Heart left ventricle (tissue), 13 donors: Measurements from ENCODE around the gene ING5.

Source experiments
- CTCF ChIP-seq, 12 donors: fragments of 200-600 bp; sonication (generic) in 4 of 12; IDR thresholded peaks; one replicate each; pipeline versions ENCODE4 v1.5.0 to v1.8.0; 2018 to 2022; ENCODE audit warnings: antibody characterized with exemption in 12 of 12, mild to moderate bottlenecking in 5 of 12
- POLR2A ChIP-seq, 2 donors: fragments of 450-650 bp; IDR thresholded peaks; one replicate each; pipeline ENCODE4 v1.6.1; 2017; ENCODE audit warnings: antibody characterized with exemption in 2 of 2, mild to moderate bottlenecking in 2 of 2, moderate library complexity in 2 of 2
- donor health status: ischemic (EF 13 %, LVEDD 7.1; RV severe dilation, severe dysfunction).
- donor health status: DM: no; HTN: yes; CAD: no.
- donor health status: DM: no; HTN: no; CAD: no.
- donor health status: ischemic (EF 25% LVEDD 6.9; RV normal size, moderate dysfunction).
- donor health status: ischemic (EF 25% LVEDD 5.7; RV mildly dilated, moderate dysfunction).
- donor health status: ischemic (EF 35%, LVEDD 5.7; RV mildly dilated, moderate dysfunction).
- donor health status: nonischemic (EF 11% LVEDD 7.7; RV severe dilation, severe dysfunction).
- donor health status: DM: yes; HTN: yes; CAD: no.
- donor health status: PGD.
- donor health status: ischemic (EF 29% LVEDD 5.4; RV normal size, mild dysfunction).
- donor health status: nonischemic (EF 23%, LVEDD 6.1; RV moderate dilation, normal function).

- TF ChIP-seq CTCF (IDR thresholded peaks at IDR 0.05): no peak
- no peak for TF ChIP-seq POLR2A (IDR thresholded peaks at IDR 0.05)
Observed at GRCh38 chr2:241652722-241653121, 49.1 kb upstream of the ING5 start.
